Activated CD8-positive, alpha-beta memory T cell treated with anti-CD3 and anti-CD28 coated beads, Interleukin-2, amount 50 U/mL, for 48 hours (primary cell): ENCODE results near the gene BATF3.
A peak's percentile ranks its signal among the peaks of the same experiment; 100 is the strongest.
"Not testable (repeated sequence)": the region's sequence is repeated elsewhere in the genome, so short reads cannot be mapped to it uniquely, and the experiment has no call there.

ENCODE experiments used
- DNase-seq: peaks from one replicate; pipeline ENCODE4 v3.0.0-alpha.2; 2020

The BATF3 gene, protein sequence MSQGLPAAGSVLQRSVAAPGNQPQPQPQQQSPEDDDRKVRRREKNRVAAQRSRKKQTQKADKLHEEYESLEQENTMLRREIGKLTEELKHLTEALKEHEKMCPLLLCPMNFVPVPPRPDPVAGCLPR

GRCh38 chr1:212699625-212700222 lies at the start of gene BATF3:
TSS of gene BATF3 (minus strand) at chr1:212699840. CDS start at chr1:212699762, 78 bp downstream.
- no peak for DNase-seq

DNA sequence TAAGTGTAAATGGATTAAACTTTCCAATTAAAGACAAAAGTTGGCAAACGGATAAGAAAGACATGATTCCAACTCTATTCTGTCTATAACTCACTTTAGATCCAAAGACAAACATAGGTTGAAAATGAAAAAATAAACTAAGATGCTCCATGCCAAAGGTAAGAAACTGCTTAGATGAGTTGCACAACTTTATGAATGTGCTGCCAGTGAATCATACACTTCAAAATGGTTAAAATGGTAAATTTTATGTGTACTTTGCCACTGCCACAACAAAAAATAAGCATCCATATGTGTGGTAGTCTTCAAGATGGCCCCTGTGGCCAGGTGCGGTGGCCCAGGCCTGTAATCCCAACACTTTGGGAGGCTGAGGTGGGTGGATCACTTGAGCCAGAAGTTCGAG lies 46.9 kb upstream of the BATF3 start:
- no peak for DNase-seq

- DNase-seq, result no peak
These were observed 45.7 kb upstream of the BATF3 start for GRCh38 chr1:212745303-212745702.

- no peak for DNase-seq
These were observed 44.3 kb upstream of the BATF3 start for GRCh38 chr1:212743901-212744475.

DNA sequence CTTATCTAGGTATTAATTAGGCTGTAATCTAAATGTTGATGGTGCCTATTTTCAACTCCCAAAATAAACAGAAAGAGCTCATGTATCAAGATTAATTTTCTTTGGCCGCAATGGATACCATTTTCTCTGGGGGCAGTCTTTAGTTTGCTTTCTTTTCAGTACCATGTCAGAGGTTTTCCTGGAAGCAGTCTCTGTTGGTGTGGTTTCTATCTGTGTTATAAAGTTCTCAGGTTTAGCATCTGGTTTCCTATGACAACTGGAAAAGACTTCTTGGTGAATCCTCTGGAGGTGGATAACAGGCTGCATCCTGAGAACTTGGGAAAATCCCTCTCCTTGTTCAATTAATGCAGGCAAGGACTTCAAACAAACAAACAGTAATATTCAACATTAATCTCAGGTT lies 38.7 kb upstream of the BATF3 start:
- DNase-seq, result no peak

DNA sequence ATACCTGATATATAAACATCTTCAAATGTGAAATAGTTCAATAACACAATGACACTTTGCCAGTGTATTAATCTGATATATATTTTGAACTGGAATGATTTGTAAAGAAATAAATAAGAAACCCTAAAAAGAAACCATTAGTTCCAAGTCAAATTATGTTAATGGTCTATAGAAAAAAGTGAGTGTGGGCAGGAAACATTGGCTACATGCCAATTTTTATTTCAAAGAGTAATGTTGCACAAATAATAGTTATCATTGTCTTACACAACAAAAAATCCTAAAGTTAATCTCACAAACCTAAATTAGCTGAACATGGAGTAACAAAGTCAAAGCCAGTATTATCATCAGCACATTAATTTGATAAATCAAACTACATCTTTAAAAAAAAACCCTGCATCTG lies 37.9 kb upstream of the BATF3 start:
- DNase-seq, result no peak

DNA sequence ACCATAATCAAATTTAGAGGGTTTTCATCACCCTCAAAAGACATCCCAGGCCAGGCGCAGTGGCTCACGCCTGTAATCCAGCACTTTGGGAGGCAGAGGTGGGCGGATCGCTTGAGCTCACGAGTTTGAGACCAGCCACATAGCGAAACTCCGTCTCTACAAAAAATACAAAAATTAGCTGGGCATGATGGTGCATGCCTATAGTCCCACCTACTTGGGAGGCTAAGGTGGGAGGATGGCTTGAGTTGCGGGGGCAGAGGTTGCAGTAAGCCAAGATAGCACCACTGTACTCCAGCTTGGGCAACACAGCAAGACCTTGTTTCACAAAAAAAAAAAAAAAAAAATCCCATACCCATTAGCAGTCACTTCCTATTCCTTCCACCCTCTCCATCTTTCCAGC lies 33.5 kb upstream of the BATF3 start:
- DNase-seq, result no peak

DNA sequence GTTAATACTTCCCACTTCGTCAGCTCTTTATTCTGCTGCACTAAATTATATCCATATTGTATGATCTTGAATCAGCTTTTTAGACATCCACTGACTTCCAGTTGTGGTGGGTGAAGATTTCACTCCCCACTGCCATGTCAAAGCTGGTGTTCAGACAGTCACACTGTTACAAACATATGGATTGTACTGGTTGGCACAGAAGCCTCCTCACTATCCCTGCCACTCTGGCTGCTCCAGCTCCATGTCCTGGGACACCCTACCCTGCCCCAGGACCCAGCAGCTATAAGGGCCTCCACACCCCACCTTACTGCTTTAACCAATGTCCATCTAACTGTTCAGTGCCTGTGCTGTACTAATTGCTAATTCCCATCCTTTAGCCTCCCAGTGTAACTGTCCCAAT lies 32.0 kb upstream of the BATF3 start:
- no peak for DNase-seq

- DNase-seq, result no peak
These were observed 29.0 kb upstream of the BATF3 start for GRCh38 chr1:212728606-212729005.

DNA sequence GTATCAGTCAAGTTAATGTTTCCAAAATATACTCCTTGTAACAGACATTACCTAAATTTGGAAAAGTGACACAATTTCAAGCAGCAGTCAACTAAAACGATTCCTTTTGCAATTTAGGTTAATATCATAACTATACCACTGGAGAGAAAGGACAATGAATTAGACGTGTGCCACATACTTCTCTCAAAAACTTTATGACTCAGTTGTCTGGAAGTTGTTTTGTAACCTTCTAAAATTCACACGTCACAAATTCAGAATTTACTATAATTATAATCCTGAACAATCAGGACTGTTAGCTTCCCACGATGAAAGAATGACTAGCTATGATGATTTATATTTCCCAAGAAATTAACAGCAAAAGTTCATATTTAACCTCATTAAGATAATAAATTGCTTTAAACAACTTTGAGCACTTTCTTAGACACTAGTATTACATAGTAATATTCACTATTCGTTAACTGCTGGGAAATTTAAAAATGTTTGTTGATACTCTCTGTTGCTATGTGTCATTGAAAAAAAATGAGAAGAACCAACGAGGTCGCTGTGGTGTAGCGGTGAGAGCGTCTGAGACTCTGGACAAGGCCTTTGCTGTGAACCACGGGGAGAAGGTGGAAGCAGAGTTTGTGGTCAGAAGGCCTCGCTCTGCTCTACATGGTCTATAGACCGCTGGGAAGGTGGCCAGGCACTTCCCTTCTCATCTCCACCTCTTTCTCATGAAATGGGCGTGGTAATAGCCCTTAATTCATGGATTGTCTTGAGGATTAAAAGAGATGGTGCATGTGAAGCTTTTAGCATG lies 27.9 kb upstream of the BATF3 start:
- no peak for DNase-seq

DNA sequence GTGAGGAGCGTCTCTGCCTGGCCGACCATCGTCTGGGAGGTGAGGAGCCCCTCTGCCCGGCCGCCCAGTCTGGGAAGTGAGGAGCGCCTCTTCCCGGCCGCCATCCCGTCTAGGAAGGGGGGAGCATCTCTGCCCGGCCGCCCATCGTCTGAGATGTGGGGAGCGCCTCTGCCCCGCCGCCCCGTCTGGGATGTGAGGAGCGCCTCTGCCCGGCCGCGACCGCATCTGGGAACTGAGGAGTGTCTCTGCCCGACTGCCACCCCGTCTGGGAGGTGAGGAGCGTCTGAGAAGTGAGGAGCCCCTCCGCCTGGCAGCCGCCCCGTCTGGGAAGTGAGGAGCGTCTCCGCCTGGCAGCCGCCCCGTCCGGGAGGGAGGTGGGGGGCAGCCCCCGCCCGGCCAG lies 25.0 kb upstream of the BATF3 start:
- DNase-seq, result not testable (repeated sequence)

DNA sequence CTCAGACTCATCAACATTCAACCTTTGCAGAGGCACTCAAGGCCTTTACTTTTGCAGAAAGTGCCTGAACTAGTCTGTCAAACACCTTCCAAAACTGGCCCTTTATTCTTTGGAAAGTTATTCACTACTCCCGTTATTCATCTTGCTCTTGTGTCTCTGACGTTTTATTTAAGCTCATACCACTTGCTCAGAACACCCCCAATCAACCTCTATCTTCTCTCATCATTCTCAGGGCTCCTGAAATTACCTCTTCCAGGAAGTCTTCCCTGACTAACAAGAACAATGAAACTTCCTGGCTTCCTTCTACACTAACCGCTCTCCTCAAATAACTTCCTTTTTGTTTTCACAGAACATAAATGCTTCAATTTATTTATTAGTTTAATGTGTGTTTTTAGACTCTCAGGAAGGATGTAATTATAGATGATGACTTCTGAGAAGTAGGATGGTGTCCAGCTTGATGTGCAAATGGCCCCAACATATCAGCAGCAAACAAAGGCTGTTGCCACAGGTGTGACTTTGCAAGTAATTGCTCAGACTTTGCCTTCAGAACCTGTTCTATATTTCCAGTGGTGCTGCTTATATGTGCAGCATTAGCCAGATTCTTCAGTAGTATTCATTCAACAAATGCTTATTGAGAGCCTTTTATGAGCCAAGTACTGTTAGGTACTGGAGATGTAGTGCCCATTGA lies 22.8 kb upstream of the BATF3 start:
- DNase-seq, result no peak

- DNase-seq, result no peak
These were observed 22.0 kb upstream of the BATF3 start for GRCh38 chr1:212721388-212722247.

DNA sequence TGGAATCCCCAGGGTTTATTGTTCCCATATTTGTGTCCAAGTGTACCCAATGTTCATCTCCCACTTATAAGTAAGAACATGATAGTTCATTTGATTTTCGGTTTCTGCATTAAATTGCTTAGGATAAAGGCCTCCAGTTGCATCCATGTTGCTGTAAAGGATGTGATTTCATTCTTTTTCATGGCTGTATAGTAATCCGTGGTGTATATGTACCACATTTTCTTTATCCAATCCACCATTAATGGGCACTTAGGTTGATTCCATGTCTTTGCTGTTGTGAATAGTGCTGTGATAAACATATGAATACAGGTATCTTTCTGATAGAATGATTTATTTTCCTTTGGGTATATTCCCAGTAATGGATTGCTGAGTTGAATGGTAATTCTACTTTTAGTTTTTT lies 20.0 kb upstream of the BATF3 start:
- DNase-seq, result no peak

DNA sequence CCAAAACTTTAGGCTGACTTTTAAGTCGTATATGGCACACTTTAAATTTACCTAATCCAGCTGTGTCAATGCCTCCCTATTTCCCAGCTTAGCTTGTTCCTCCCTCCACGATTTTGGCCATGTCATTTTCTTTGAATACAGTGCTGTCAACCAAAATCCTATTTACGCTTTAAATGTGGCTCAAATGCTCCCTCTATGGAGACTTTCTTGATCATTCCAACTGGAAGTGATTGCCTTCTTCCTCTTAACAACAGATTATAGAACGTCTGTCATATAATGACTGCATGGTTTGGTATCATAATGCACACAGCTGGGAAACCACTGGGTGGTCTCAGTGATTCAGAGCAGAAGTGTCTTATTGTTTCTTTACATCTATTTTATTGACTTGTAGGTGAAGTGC lies 18.9 kb upstream of the BATF3 start:
- DNase-seq, result no peak

DNA sequence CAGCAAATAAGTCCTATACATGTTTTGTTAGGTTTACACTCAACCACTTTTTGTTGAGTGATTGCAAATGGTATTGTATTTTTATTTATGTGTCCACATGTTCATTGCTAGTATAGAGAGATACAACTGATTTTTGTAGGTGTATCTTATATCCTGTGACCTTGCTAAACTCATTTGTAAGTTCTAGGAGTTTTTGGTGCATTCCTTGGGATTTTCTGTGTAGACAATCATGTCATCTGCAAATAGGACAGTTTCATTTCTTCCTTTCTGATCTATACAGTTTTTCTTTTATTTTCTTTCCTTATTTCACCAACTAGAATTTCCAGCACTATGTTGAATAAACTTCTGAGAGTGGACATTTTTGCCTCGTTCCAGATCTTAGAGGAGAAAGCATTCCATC lies 16.5 kb upstream of the BATF3 start:
- DNase-seq, result no peak

DNA sequence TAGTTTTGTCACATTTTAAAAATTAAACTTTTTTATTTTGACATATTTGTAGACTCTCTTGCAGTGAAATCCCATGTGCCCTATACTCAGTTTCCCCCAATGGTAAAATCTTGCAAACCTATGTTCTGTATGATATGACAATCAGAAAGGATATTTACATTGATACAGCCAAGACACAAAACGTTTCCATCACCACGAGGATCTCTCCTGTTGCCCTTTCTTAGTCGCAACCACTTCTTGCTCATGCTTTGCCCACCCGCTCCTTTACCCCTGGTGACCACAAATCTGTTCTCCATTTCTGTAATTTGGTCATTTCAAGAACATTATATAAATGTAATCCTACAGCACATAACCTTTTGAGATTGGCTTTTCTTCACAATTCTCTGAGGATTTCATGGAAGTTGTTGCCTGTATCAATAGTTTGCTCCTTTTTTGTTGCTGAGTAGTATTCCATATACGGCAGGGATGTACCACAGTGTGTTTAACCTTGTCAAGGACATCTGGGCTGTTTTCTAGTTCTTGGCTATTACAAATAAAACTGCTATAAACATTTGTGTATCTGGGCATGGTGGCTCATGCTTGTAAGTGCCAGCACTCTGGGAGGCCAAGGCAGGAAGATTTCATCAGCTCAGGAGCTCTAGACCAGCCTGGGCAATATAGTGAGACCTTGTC lies 14.0 kb upstream of the BATF3 start:
- no peak for DNase-seq

GRCh38 chr1:212712451-212713303 lies 13.0 kb upstream of the BATF3 start:
- peak; percentile 59 for DNase-seq

- peak; percentile 50 for DNase-seq
These were observed 12.3 kb upstream of the BATF3 start for GRCh38 chr1:212711974-212712373.

DNA sequence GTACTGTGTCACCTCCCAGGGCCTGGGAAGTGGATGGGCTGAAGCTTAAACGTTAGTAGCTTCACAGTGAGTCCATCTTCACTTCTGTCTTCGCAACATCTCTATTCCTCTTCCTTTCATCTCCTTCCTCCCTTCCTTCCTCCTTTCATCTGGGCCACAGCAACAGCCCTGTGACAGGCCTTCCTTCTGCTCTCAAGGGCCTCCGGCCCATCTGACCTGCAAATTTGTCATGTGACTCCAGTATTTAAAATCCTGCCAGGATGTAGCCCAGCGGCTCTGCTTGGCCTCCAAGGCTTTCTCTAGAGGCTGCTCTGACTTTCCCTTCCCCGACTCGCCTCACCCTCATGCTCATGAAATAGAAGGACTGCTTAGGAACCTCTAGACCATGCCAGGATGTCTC lies 10.9 kb upstream of the BATF3 start:
- DNase-seq, result no peak

DNA sequence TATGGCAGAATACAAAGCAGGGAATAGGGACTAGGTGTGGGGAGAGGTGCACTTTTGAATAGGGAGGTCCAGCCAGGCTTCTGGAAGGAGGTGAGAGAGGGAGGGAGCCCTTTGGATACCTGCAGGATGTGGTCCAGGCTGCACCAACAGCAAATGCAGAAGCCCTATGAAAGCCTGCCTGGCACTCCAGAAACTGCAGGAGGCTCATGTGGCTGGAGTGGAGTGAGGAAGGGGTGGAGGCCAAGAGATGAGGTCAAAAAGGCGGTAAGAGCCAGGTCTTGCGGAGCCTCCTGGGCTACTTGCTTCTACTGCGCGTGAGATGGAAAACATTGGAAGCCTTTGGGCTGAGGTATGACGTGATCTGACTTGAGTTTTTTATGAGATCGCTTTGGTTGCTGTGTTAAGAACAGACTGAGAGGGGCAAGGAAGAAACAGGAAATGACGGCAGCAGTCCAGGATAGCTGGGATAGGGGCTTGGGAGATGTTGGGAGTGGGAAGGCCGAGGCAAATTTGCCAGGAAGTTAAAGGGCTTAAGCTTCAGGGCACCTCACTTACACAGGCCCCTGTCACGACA lies 4.4 kb upstream of the BATF3 start:
- DNase-seq, result peak; percentile 50
